ENCODE results near the gene AIPL1. TPM values are rescaled to one million over a fixed set of nuclear protein-coding genes. Genes with fewer than 3 reads are reported as not detected.
A peak's percentile ranks its signal among the peaks of the same experiment; 100 is the strongest.

Gene AIPL1
- total RNA-seq, 2 experiments from 2014 or later = not detected

GRCh38 chr17:6376931-6377361 lies 58.0 kb downstream of the AIPL1 start:
- H3K27me3 Mint-ChIP-seq = peaks cover 18% of the 10 kb centered on the region
- H3K27ac Mint-ChIP-seq = no peak overlapping the region

GRCh38 chr17:6374761-6375312 lies 60.1 kb downstream of the AIPL1 start:
- Mint-ChIP-seq H3K4me3 (no peak overlapping the region), H3K27ac (no peak overlapping the region), H3K27me3 (peaks cover 23% of the 10 kb centered on the region), H3K4me1 (peaks cover 6% of the 10 kb centered on the region), H3K36me3 (no peaks in the 10 kb centered on the region), H3K9me3 (no peaks in the 10 kb centered on the region)
- DNase-seq = peak; percentile 37
- ATAC-seq (ENCODE audit: low read depth) = peak; percentile 56
- POLR2A ChIA-PET = no interaction called here

More at GRCh38 chr17:6376931-6377361, 58.0 kb downstream of the AIPL1 start:
- Mint-ChIP-seq H3K36me3 (no peaks in the 10 kb centered on the region), H3K9me3 (no peaks in the 10 kb centered on the region), H3K4me1 (peaks cover 6% of the 10 kb centered on the region), H3K4me3 (no peak overlapping the region)
- ATAC-seq (ENCODE audit: low read depth) (no peak), DNase-seq (no peak)
- POLR2A ChIA-PET = no interaction called here

GRCh38 chr17:6374271-6374691 lies 60.6 kb downstream of the AIPL1 start:
- Mint-ChIP-seq H3K4me1 (peaks cover 6% of the 10 kb centered on the region), H3K36me3 (no peaks in the 10 kb centered on the region), H3K27ac (no peak overlapping the region), H3K9me3 (no peaks in the 10 kb centered on the region), H3K4me3 (no peak overlapping the region), H3K27me3 (peaks cover 26% of the 10 kb centered on the region)
- DNase-seq = no peak
- POLR2A ChIA-PET = no interaction called here
- ATAC-seq (ENCODE audit: low read depth) = no peak

Other genes with a start within 250 kb of the AIPL1 start
- 10 to 100 TPM; 20.6 to 21.1 TPM for gene PIMREG, start 9.3 kb upstream of the AIPL1 start, total RNA-seq
- under 1 TPM; 0.64 to 0.77 TPM for gene PITPNM3, start 121.4 kb upstream of the AIPL1 start, total RNA-seq
- gene KIAA0753, start 205.6 kb upstream of the AIPL1 start, total RNA-seq = 10 to 100 TPM; 17.0 to 18.2 TPM
- 10 to 100 TPM; 52.7 to 54.6 TPM for gene TXNDC17, start 205.9 kb upstream of the AIPL1 start, total RNA-seq
- gene MED31, start 216.5 kb upstream of the AIPL1 start, total RNA-seq = 10 to 100 TPM; 23.1 to 23.2 TPM
- 1 to 10 TPM; 2.0 to 2.5 TPM for gene C17orf100, start 216.6 kb upstream of the AIPL1 start, total RNA-seq

All from activated naive CD8-positive, alpha-beta T cell treated with anti-CD3 and anti-CD28 coated beads, Interleukin-2, amount 10 ng/mL, durations not matched to agents 7 days and 5 days (primary cell).